Sigmoid colon (tissue), 4 donors: ENCODE results near the gene HMCN1.

Source experiments
- CTCF ChIP-seq, 4 experiments: fragments of 450-650 bp in 3 of 4; fragments of 200-600 bp in 1 of 4; IDR thresholded peaks; one replicate each; pipeline ENCODE4 v1.5.1; 2016 to 2019; ENCODE audit warnings: antibody characterized with exemption in 4 of 4, mild to moderate bottlenecking in 3 of 4, moderate library complexity in 2 of 4
- POLR2A ChIP-seq, 2 donors: fragments of 450-650 bp; IDR thresholded peaks; one replicate each; pipeline ENCODE4 v1.6.1; 2016; ENCODE audit warnings: antibody characterized with exemption in 2 of 2, mild to moderate bottlenecking in 2 of 2, moderate library complexity in 2 of 2
- POLR2AphosphoS5 ChIP-seq, 4 donors: sonication (generic); formaldehyde crosslinking; IDR thresholded peaks; one replicate each; pipeline ENCODE4 v1.6.1; 2017; ENCODE audit warnings: antibody characterized with exemption in 4 of 4

GRCh38 chr1:185961664-185962063 lies 227.5 kb downstream of the HMCN1 start:
- no peak for TF ChIP-seq CTCF (IDR thresholded peaks at IDR 0.05)
- no peak for TF ChIP-seq POLR2A (IDR thresholded peaks at IDR 0.05)
- no peak for TF ChIP-seq POLR2AphosphoS5 (IDR thresholded peaks at IDR 0.05)
